ENCODE measurements around the gene CD6. TPM values are rescaled to one million over a fixed set of nuclear protein-coding genes. Genes with fewer than 3 reads are reported as not detected.

The CD6 gene
- total and polyA plus RNA-seq, 2 donors from 2014 or later: 0.24 to 6.7 TPM

- TF ChIP-seq CTCF (IDR thresholded peaks at IDR 0.05; ENCODE audit: borderline replicate concordance, extremely low read depth, insufficient read depth): no peak
- Histone ChIP-seq H3K27ac (ENCODE audit: low read depth in 2 of 2, low read length in 2 of 2) (no peak overlapping the region), H3K36me3 (ENCODE audit: control insufficient read depth in 2 of 3, insufficient read depth in 3 of 3, low read length in 3 of 3) (no peaks in the 10 kb centered on the region), H3K9me3 (ENCODE audit: control insufficient read depth in 2 of 3, insufficient read depth in 1 of 3, low read length in 3 of 3) (no peaks in the 10 kb centered on the region), H3K9ac (ENCODE audit: low read length in 3 of 3) (no peak overlapping the region), H3K27me3 (ENCODE audit: control insufficient read depth, insufficient read depth, low read length) (no peaks in the 10 kb centered on the region), H3K4me3 (ENCODE audit: low read length in 3 of 3) (no peak overlapping the region), H3K4me1 (ENCODE audit: control insufficient read depth in 2 of 3, insufficient read depth in 2 of 3, low read depth in 1 of 3, low read length in 3 of 3) (no peaks in the 10 kb centered on the region)
- FAIRE-seq (no peak), DNase-seq (no peak)
- intact Hi-C loops (cut with DNase I): no loop called here
These were observed 5.7 kb downstream of the CD6 start for GRCh38 chr11:60977224-60977623.

GRCh38 chr11:60977836-60978235 is 6.4 kb downstream of the CD6 start:
- Histone ChIP-seq H3K9me3 (ENCODE audit: control insufficient read depth in 2 of 3, insufficient read depth in 1 of 3, low read length in 3 of 3) (no peaks in the 10 kb centered on the region), H3K4me1 (ENCODE audit: control insufficient read depth in 2 of 3, insufficient read depth in 2 of 3, low read depth in 1 of 3, low read length in 3 of 3) (no peaks in the 10 kb centered on the region), H3K9ac (ENCODE audit: low read length in 3 of 3) (no peak overlapping the region), H3K27me3 (ENCODE audit: control insufficient read depth, insufficient read depth, low read length) (no peaks in the 10 kb centered on the region), H3K4me3 (ENCODE audit: low read length in 3 of 3) (no peak overlapping the region), H3K36me3 (ENCODE audit: control insufficient read depth in 2 of 3, insufficient read depth in 3 of 3, low read length in 3 of 3) (no peaks in the 10 kb centered on the region), H3K27ac (ENCODE audit: low read depth in 2 of 2, low read length in 2 of 2) (no peak overlapping the region)
- TF ChIP-seq CTCF (IDR thresholded peaks at IDR 0.05; ENCODE audit: borderline replicate concordance, extremely low read depth, insufficient read depth): no peak
- DNase-seq: peak in 1 of 5 donors; percentile 34
- intact Hi-C loops (cut with DNase I): no loop called here
- FAIRE-seq: no peak

- H3K27ac ChIP-seq (ENCODE audit: low read depth in 2 of 2, low read length in 2 of 2): no peak overlapping the region
- no peak overlapping the region for H3K4me3 ChIP-seq (ENCODE audit: low read length in 3 of 3)
- no peak for TF ChIP-seq CTCF (IDR thresholded peaks at IDR 0.05; ENCODE audit: borderline replicate concordance, extremely low read depth, insufficient read depth)
- H3K4me1 ChIP-seq (ENCODE audit: control insufficient read depth in 2 of 3, insufficient read depth in 2 of 3, low read depth in 1 of 3, low read length in 3 of 3): no peaks in the 10 kb centered on the region
- H3K27me3 ChIP-seq (ENCODE audit: control insufficient read depth, insufficient read depth, low read length): no peaks in the 10 kb centered on the region
- FAIRE-seq (no peak), DNase-seq (peak in 2 of 5 donors; percentile 32 to 35)
- H3K36me3 ChIP-seq (ENCODE audit: control insufficient read depth in 2 of 3, insufficient read depth in 3 of 3, low read length in 3 of 3): no peaks in the 10 kb centered on the region
- intact Hi-C loops (cut with DNase I): no loop called here
- H3K9ac ChIP-seq (ENCODE audit: low read length in 3 of 3): no peak overlapping the region
- H3K9me3 ChIP-seq (ENCODE audit: control insufficient read depth in 2 of 3, insufficient read depth in 1 of 3, low read length in 3 of 3): no peaks in the 10 kb centered on the region
These were observed 7.3 kb downstream of the CD6 start for GRCh38 chr11:60978546-60979380.
